ENCODE results near the gene SOHLH1.

SOHLH1 gene

GRCh38 chr9:135701959-135702721, 2.9 kb upstream of the SOHLH1 start, which contains the start of gene KCNT1:
TSS of gene KCNT1 (plus strand) at chr9:135702185. CDS start at chr9:135702259, 74 bp downstream.
- peak; percentile 76 for DNase-seq

- DNase-seq, result no peak
Observed at GRCh38 chr9:135701067-135701958, 2.0 kb upstream of the SOHLH1 start.

- DNase-seq, result no peak
Observed at GRCh38 chr9:135700525-135700924, 1.2 kb upstream of the SOHLH1 start.

- DNase-seq, result no peak
Observed at GRCh38 chr9:135698767-135699166, 514 bp downstream of the SOHLH1 start.

- no peak for DNase-seq
Observed at GRCh38 chr9:135698236-135698635, 1.0 kb downstream of the SOHLH1 start.

- no peak for DNase-seq
Observed at GRCh38 chr9:135697226-135697625, 2.1 kb downstream of the SOHLH1 start.

GRCh38 chr9:135696446-135696845, 2.8 kb downstream of the SOHLH1 start:
- no peak for DNase-seq

- DNase-seq, result no peak
Observed at GRCh38 chr9:135695642-135696041, 3.6 kb downstream of the SOHLH1 start.

- no peak for DNase-seq
Observed at GRCh38 chr9:135695036-135695435, 4.2 kb downstream of the SOHLH1 start.

GRCh38 chr9:135694414-135694813, 4.9 kb downstream of the SOHLH1 start:
- DNase-seq, result no peak

GRCh38 chr9:135693771-135694170, 5.5 kb downstream of the SOHLH1 start:
- no peak for DNase-seq

GRCh38 chr9:135693265-135693664, 6.0 kb downstream of the SOHLH1 start:
- no peak for DNase-seq

GRCh38 chr9:135692410-135692809, 6.9 kb downstream of the SOHLH1 start:
- no peak for DNase-seq

GRCh38 chr9:135690836-135691570, 8.3 kb downstream of the SOHLH1 start:
- no peak for DNase-seq

GRCh38 chr9:135689011-135689410, 10.3 kb downstream of the SOHLH1 start:
- no peak for DNase-seq

- DNase-seq, result no peak
Observed at GRCh38 chr9:135687216-135687615, 12.1 kb downstream of the SOHLH1 start.

GRCh38 chr9:135684691-135685090, 14.6 kb downstream of the SOHLH1 start:
- no peak for DNase-seq

GRCh38 chr9:135683401-135684034, 15.8 kb downstream of the SOHLH1 start:
- DNase-seq, result no peak

- DNase-seq, result no peak
Observed at GRCh38 chr9:135681161-135681560, 18.1 kb downstream of the SOHLH1 start.

GRCh38 chr9:135680056-135680455, 19.2 kb downstream of the SOHLH1 start:
- no peak for DNase-seq

GRCh38 chr9:135678236-135679017, 20.9 kb downstream of the SOHLH1 start:
- no peak for DNase-seq

- DNase-seq, result no peak
Observed at GRCh38 chr9:135677641-135678168, 21.6 kb downstream of the SOHLH1 start.
